Activated naive CD4-positive, alpha-beta T cell treated with Interleukin-2 at 50 U/mL for 16 hours (primary cell): ENCODE results near the gene JTB.

ENCODE experiments used
- DNase-seq: peaks from one replicate; pipeline ENCODE4 v3.0.0-alpha.2; 2020

Gene JTB

GRCh38 chr1:153978274-153978909, 918 bp upstream of the JTB start:
- no peak for DNase-seq

- no peak for DNase-seq
Measured at GRCh38 chr1:153976819-153977249, 640 bp downstream of the JTB start.

DNA sequence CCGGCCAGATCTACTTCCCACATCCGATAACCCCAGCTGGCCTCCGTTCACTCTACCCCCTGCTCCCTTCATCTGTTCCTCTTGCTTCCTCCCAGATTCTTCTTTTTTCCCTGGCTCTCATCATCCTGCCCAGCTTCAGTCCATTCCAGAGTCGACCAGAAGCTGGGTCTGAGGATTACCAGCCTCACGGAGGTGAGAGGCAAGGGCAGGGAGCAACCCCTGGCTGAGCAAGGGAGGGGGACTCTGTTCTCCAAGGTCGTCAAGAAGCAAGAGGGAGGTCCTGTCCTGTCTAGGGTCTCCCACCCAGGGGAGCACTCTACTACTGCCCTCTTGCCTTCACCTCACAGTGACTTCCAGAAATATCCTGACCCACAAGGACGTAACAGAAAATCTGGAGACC, 3.9 kb downstream of the JTB start:
- DNase-seq, result no peak

GRCh38 chr1:153973071-153973470, 4.4 kb downstream of the JTB start:
- DNase-seq, result no peak

DNA sequence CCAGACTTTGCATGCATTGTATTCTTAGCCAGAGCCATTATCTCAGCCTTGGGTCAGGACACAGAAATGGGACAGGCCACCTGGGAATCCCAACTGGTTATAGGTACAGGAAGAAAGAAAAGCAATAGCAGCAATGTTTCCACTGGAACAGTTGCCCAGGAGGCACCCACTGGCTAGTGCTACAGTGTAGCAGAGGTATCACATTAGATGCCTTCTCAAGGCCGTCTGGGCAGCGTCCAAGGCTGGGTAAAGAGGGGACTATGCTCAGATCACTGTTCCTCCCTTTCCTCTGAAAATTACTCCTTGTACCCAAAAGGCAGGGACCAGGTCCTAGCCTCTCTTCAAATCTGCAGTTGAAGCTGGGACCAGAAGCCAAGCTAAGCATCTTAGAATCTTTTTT, 7.1 kb downstream of the JTB start:
- DNase-seq, result no peak

- DNase-seq, result no peak
Measured at GRCh38 chr1:153968972-153969371, 8.5 kb downstream of the JTB start.

- DNase-seq, result no peak
Measured at GRCh38 chr1:153968408-153968807, 9.1 kb downstream of the JTB start.

DNA sequence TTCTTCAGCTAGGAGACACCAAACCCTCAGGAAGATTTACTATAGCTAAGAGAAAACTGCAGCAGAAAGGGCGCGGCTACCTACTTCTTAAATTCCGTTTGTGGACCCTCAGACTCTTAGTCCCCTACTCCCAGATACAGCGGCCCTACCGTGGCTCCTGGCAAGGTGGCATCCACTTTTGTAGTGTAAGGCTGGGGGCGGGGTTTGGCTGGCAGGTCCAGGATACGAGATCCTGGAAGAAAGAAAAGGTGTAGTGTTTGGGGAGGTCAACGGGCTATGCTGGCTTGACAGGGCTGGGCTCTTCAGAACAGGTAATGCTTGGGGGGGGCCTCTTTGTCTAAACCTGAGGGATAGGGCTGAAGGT, 9.5 kb downstream of the JTB start:
- no peak for DNase-seq

GRCh38 chr1:153967107-153967999, 10.1 kb downstream of the JTB start, which contains the start of gene CREB3L4:
TSS of gene CREB3L4 (plus strand) at chr1:153967902. CDS start at chr1:153968526, 624 bp downstream.
- peak; percentile 84 for DNase-seq

DNA sequence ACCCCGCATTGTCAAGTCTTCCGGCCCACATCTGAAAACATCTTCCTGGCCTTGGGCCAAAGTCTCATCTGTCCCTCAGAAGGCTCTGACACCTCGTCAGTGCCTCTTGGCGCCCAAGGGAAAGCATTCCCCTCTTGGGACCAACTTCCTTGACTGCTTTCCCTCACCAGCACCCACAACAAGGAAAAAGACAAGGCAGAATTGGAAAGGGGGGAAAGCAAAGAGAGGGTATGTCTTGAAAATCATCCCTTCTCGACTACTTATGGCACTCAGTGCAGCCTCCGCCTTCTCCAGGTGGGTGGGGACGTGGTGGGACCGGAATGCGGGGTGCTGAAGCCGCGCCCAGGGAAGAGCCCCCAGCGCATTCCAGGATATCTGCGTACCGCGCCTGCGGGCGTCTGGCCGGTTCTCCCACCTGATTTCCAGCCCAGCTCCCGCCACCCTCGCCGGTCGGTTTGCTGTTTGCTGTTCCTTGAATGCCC, 13.6 kb downstream of the JTB start:
- no peak for DNase-seq

DNA sequence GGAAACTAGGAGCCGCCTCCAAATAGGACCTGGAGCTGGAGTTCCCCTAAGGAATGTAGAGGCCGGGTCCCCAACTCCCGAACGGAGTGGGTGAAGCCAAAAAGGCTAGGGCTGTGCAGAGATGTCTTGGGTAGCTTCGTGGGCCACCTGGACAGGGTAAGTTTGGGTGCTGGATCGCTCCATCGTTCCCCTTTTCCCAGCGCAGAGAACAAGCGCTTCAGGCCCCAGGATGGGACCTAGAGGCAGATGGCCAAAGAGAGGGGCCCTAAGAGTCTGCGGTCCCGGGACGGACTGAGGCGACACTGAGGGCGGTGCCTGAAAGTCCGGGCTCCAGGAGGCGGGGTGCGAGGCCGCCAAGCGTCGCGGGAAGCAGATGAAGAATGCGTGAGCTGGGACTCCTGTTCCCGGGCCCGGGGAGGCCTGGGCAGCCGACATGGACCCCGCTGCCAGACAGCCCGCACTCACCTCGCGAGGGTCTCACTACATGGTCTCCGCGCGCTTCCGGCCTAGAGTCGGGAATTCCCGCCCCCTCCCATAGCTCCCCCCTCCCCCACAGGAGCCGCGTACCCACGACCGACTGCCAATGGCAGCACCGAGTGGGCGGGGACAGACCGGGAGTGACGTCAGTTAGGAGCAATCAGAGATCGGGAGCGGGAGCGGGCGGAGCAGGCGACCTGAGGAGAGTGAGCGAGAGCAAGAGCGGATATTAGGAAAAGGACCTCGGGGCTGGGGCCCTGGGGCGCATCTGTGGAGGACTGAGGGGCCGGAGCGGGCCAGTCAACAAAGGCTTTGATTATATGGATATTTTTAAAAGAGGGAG, 14.2 kb downstream of the JTB start, which contains the start of gene SLC39A1:
Gene SLC39A1, minus strand, starts transcription at position 508 of the 820 bp plus-strand sequence. CDS start 822 bp downstream, outside the sequence.
- peak; percentile 94 for DNase-seq

- DNase-seq, result no peak
Measured at GRCh38 chr1:153962088-153963029, 15.1 kb downstream of the JTB start.

DNA sequence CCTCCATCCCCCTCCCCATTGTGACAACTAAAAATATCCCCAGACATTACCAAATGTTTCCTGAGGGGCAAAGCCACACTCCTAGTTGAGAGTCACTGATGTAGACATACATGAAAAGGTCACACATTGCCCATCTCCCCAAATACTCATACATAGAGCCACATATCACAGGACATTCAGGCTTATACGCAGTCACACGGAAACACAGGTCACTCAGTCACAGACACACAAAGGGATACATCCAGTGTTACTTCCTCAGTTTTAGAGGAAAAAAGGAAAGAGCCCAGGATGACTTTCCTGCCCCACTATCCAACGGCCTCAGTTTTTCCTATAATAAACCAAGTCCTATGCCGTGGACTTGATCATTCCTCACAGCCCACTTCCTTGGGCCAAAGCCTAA, 16.1 kb downstream of the JTB start:
- no peak for DNase-seq

DNA sequence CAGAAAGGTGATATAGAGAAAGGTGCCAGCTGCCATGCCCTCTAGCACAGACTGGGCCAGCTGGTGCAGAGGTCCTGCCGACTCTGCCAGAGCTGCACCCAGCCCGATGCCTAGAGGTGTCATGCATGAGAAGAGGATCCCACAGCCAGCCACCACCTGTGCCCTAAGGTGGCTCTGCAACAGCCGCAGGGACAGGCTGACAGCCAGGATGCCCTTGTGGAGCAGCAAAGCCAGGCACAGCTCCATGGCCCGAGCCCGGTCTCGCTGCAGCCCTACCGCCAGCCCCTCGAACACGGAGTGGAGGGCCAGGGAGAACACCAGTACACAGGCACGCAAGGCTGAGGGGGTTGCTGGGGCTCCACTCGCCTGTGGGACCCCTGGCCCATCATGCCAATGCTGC, 17.3 kb downstream of the JTB start:
- no peak for DNase-seq

GRCh38 chr1:153959454-153959853, 18.0 kb downstream of the JTB start:
- no peak for DNase-seq

- DNase-seq, result no peak
Measured at GRCh38 chr1:153958961-153959260, 18.6 kb downstream of the JTB start.

DNA sequence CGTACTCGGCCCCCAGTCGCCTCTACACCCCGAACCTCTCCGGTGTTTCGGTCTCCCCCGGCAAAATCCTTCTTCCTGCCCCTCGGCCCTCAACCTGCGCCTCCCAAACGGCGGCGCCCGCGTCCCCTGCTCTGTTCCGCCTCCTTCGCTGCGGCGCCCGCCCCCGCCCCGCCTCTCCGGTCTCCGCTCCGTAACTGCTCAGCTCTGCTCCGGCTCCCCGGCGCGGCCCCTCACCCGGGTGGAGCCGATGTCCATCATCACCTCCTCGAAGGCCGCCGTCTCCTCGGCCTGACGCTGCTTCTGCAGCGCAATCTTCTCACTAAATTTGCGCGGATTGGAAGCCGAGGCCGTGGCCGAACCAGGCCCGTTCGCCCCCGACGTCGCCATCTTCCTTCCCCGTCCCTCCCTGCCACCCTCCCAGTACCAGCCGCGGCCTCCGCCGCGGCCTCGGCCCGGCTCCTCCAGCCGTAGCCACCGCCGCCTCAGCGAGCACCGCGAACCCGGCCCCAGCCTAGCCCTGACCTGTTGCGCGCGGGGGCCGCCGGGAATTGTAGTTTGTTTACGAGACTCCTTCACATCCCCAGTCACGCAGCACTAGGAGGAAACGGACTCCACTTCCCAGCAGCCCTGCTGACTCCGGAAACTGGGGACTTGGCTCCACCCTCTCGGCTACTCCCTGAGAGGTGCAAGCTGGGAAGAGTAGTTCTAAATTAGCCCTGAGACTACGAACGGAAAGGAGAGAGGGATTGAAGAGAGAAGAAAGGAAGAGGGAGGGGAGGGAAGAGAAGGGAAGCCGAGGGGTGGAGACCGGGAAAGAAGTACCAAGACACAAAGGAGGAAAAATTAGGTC, 19.1 kb downstream of the JTB start, which contains the start of gene CRTC2:
Gene CRTC2, minus strand, starts transcription at position 502 of the 850 bp plus-strand sequence. Its CDS starts 115 bp downstream, at position 387.
- DNase-seq, result peak; percentile 98

- peak; percentile 43 for DNase-seq
Measured at GRCh38 chr1:153957744-153958110, 19.7 kb downstream of the JTB start.

- DNase-seq, result no peak
Measured at GRCh38 chr1:153956997-153957715, 20.3 kb downstream of the JTB start.

DNA sequence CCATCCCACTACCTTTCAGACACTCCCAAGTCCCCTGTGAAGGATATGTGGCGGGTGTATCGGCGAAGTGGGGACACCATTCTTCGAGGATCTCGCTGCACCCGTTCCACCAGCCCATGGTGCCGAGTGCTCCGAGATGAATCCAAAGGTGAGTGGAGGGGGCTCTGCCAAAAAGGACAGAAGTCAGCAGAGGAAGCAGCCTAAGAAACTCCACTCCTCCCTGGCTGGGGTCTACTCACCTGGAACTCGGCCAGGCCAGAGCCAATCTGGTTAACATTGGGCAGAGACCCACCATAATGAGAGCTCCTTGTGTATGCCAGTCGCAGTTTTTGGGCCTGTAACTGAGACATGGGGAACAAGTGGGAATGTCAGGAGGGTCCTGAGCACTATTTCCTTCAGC, 22.6 kb downstream of the JTB start:
- DNase-seq, result no peak
